B cell (primary cell): Measurements from ENCODE around the gene DNAJC8. TPM values are rescaled to one million over a fixed set of nuclear protein-coding genes. Genes with fewer than 3 reads are reported as not detected.

Experiments
- ATAC-seq: fragments of 200-7000 bp; cut with Tn5 transposase; one replicate; pipeline ENCODE4 v1.10.0; 2021; ENCODE audit warnings: low read depth, mild to moderate bottlenecking, moderate number of reproducible peaks, moderate library complexity
- CTCF ChIA-PET: fragments of 350-600 bp; sonication (Branson Sonifier 250); formaldehyde crosslinking; loops from one replicate; lab custom pipeline; 2021; ENCODE audit warnings: antibody characterized with exemption, inconsistent platforms; lab: Charles Lee
- POLR2A ChIA-PET: fragments of 350-600 bp; sonication (Branson Sonifier 250); formaldehyde crosslinking; loops from one replicate; lab custom pipeline; 2021; ENCODE audit warnings: antibody characterized with exemption; lab: Charles Lee
- DNase-seq: peaks from one replicate; pipeline ENCODE4 v3.0.0; 2013
- H2AFZ ChIP-seq: 2 replicates; pipeline ENCODE4 v1.6.1; 2012; ENCODE audit warnings: mild to moderate bottlenecking, low read depth, low read length; ENCODE audit not compliant: insufficient read depth, poor library complexity, severe bottlenecking
- H3K27ac ChIP-seq, 2 donors: 1 replicate in 1 of 2; 2 replicates in 1 of 2; pipeline ENCODE4 v1.5.1; 2012 to 2013; ENCODE audit warnings: low read length in 2 of 2, mild to moderate bottlenecking in 2 of 2, moderate library complexity in 1 of 2
- H3K27me3 ChIP-seq, 4 experiments: fragments of 200-600 bp in 1 of 4; sonication (generic) in 1 of 4; replicated peaks in 1 of 4; 1 replicate in 2 of 4; 2 replicates in 2 of 4; pipeline versions ENCODE4 v1.6.1 to v1.7.0; 2013 to 2016; ENCODE audit warnings: low read length in 3 of 4, mild to moderate bottlenecking in 2 of 4, mixed read lengths in 1 of 4, moderate library complexity in 1 of 4; ENCODE audit not compliant: insufficient read depth in 4 of 4, control insufficient read depth in 3 of 4; ENCODE audit errors: control extremely low read depth in 1 of 4
- H3K36me3 ChIP-seq, 2 experiments: replicated peaks in 1 of 2; 1 replicate in 1 of 2; 2 replicates in 1 of 2; pipeline versions ENCODE4 v1.6.1 to v1.7.1; 2013; ENCODE audit warnings: low read length in 1 of 2; ENCODE audit not compliant: insufficient read depth in 2 of 2, control insufficient read depth in 1 of 2; ENCODE audit errors: control extremely low read depth in 1 of 2, extremely low read depth in 1 of 2
- H3K4me1 ChIP-seq, 2 donors: fragments of 200-600 bp in 1 of 2; sonication (generic) in 1 of 2; 1 replicate in 1 of 2; 2 replicates in 1 of 2; pipeline versions ENCODE4 v1.5.1 to v1.6.1; 2013 to 2017; ENCODE audit warnings: low read length in 2 of 2; ENCODE audit not compliant: control insufficient read depth in 2 of 2, insufficient read depth in 2 of 2
- H3K4me2 ChIP-seq: replicated peaks from 2 replicates; pipeline ENCODE3; 2012; ENCODE audit warnings: mild to moderate bottlenecking, low read depth, low read length; ENCODE audit not compliant: poor library complexity, severe bottlenecking
- H3K4me3 ChIP-seq, 5 experiments: fragments of 200-600 bp in 1 of 5; sonication (generic) in 1 of 5; 1 replicate in 3 of 5; 2 replicates in 2 of 5; pipeline versions ENCODE4 v1.5.1 to v1.7.0; 2011 to 2016; ENCODE audit warnings: low read length in 4 of 5, mild to moderate bottlenecking in 4 of 5, low read depth in 2 of 5, control low read depth in 1 of 5, moderate library complexity in 1 of 5; ENCODE audit not compliant: insufficient read depth in 1 of 5; ENCODE audit errors: control extremely low read depth in 1 of 5, extremely low read depth in 1 of 5
- H3K79me2 ChIP-seq: fragments of 200-600 bp; sonication (generic); one replicate; pipeline ENCODE4 v1.6.0; 2016; ENCODE audit warnings: low read length; ENCODE audit not compliant: control insufficient read depth, insufficient read depth
- H3K9ac ChIP-seq: fragments of 200-600 bp; sonication (generic); 2 replicates; pipeline ENCODE4 v1.6.1; 2017; ENCODE audit warnings: mild to moderate bottlenecking, low read length, moderate library complexity
- H3K9me3 ChIP-seq, 3 donors: one replicate each; pipeline versions ENCODE4 v1.6.1 to v1.7.1; 2013; ENCODE audit warnings: low read length in 2 of 3; ENCODE audit not compliant: control insufficient read depth in 2 of 3, insufficient read depth in 1 of 3; ENCODE audit errors: control extremely low read depth in 1 of 3
- H4K20me1 ChIP-seq: 2 replicates; pipeline ENCODE4 v1.6.0; 2012; ENCODE audit warnings: mild to moderate bottlenecking, low read length; ENCODE audit not compliant: insufficient read depth, control insufficient read depth, poor library complexity, severe bottlenecking
- H3K27ac Mint-ChIP-seq: one replicate; pipeline ENCODE4 v1.8.0; 2021; ENCODE audit warnings: mixed read lengths
- H3K27me3 Mint-ChIP-seq: one replicate; pipeline ENCODE4 v1.8.0; 2021; ENCODE audit warnings: mixed read lengths
- H3K4me1 Mint-ChIP-seq: one replicate; pipeline ENCODE4 v1.8.0; 2021; ENCODE audit warnings: mixed read lengths
- H3K4me3 Mint-ChIP-seq: one replicate; pipeline ENCODE4 v1.8.0; 2021; ENCODE audit warnings: mixed read lengths
- H3K9me3 Mint-ChIP-seq: one replicate; pipeline ENCODE4 v1.8.0; 2022; ENCODE audit warnings: mixed read lengths; ENCODE audit not compliant: insufficient read depth
- EZH2 ChIP-seq: IDR thresholded peaks from 2 replicates; pipeline ENCODE4 v1.6.1; 2012; ENCODE audit warnings: borderline replicate concordance, low read depth, mild to moderate bottlenecking, moderate library complexity, low read length; ENCODE audit not compliant: insufficient read depth, poor library complexity, severe bottlenecking
- WGBS: methylation state at CpG from one replicate; pipeline ENCODE4 v1.1.5; 2013; ENCODE audit warnings: missing lambda C conversion rate; ENCODE audit not compliant: insufficient coverage; 5-methylcytosine and 5-hydroxymethylcytosine counted together
- intact Hi-C: fragments of 100-400 bp; cut with micrococcal nuclease; formaldehyde crosslinking; loops from one replicate; pipeline ENCODE4 v1.10.0; 2022
- polyA plus RNA-seq: library from polyadenylated mRNA; depleted of rRNA; stranded (reverse); fragments of >200 nt; gene quantifications from 2 replicates; pipeline ENCODE4 v1.2.3, GENCODE V29; 2012
- total RNA-seq, 2 donors: library from RNA; stranded (reverse); fragments of 120-200 nt in 1 of 2; gene quantifications; 1 replicate in 1 of 2; 2 replicates in 1 of 2; pipeline versions ENCODE4 v1.2.3 to v1.2.4, GENCODE V29; 2013 to 2022
- TF ChIP-seq, protein P1 (sequence below): fragments of 200-600 bp; IDR thresholded peaks from one replicate; pipeline ENCODE4 v1.8.0; 2022; ENCODE audit warnings: antibody characterized with exemption, mild to moderate bottlenecking

DNAJC8 gene
- total and polyA plus RNA-seq, 2 donors (not counting 1 experiment from before 2014, with no cell fraction given): 26.3 to 74.6 TPM

DNA sequence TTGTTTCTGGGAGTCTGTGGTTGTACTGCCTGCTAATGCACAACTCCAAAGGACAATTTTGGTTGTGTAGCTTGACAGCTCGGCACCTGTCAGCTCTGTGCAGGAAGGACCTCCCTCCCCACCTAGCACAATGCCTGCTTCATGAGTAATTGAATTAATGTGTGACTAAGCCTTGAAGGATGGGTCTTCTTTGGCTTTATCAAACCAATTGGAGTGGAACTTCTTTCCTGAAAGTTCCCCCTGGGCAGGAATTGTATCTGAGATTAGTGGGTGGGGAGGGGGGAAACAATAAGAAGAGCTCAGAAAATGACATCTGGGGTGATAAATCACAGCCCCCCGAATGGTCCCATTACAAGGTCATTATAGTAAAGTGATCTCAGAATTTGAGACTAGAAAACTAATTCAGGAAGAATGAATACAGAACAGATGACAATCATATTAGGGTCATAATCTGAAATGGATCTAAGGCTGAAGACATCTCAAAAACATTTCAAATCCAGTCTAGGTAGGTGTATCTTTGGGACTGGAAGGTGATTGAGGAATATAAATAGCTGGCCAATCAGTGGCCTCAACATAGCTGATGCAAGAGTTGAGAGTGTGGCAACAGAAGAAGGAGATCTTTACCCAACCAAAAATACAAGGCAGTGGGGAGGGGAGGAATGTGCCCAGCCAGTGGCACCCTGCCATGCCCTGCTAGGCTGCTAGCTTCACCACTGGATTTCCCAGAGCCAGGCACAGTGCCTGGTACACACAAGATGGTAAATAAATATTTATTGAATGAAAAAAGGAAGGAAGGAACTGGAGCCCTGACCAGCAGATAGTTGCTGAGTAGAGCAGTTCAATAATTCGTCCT is 16.4 kb upstream of the DNAJC8 start:
- Histone ChIP-seq H2AFZ (peak overlapping the region; percentile 80), H3K4me2 (peak overlapping the region; percentile 73), H3K27me3 (no peaks in the 10 kb centered on the region), H3K9ac (peak overlapping the region; percentile 39), H3K4me1 (peaks cover 36 to 43% of the 10 kb centered on the region in 2 donors), H3K4me3 (peak overlapping the region in 4 of 5 experiments; percentile 15 to 45 (median 38)), H3K9me3 (no peaks in the 10 kb centered on the region), H3K79me2 (no peaks in the 10 kb centered on the region), H3K36me3 (no peaks in the 10 kb centered on the region), H3K27ac (peak overlapping the region in 1 of 2 donors; percentile 74), H4K20me1 (no peaks in the 10 kb centered on the region)
- intact Hi-C loops: loop anchor here (2.0 to 10.0 kb wide), 6 partner anchors 256 to 933 kb away; partner anchors contain the start of genes GMEB1, RNU11, SRSF4 and TAF12
- Mint-ChIP-seq H3K9me3 (no peaks in the 10 kb centered on the region), H3K4me3 (peak overlapping the region; percentile 83), H3K27me3 (no peaks in the 10 kb centered on the region), H3K27ac (peak overlapping the region; percentile 88), H3K4me1 (peaks cover 43% of the 10 kb centered on the region)
- TF ChIP-seq, protein P1, sequence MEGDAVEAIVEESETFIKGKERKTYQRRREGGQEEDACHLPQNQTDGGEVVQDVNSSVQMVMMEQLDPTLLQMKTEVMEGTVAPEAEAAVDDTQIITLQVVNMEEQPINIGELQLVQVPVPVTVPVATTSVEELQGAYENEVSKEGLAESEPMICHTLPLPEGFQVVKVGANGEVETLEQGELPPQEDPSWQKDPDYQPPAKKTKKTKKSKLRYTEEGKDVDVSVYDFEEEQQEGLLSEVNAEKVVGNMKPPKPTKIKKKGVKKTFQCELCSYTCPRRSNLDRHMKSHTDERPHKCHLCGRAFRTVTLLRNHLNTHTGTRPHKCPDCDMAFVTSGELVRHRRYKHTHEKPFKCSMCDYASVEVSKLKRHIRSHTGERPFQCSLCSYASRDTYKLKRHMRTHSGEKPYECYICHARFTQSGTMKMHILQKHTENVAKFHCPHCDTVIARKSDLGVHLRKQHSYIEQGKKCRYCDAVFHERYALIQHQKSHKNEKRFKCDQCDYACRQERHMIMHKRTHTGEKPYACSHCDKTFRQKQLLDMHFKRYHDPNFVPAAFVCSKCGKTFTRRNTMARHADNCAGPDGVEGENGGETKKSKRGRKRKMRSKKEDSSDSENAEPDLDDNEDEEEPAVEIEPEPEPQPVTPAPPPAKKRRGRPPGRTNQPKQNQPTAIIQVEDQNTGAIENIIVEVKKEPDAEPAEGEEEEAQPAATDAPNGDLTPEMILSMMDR: no peak
- no peak for TF ChIP-seq EZH2
- 67% methylated on average over 1 of the region's 3 CpGs for WGBS
- ChIA-PET CTCF (interaction anchor here (0.5 to 6.8 kb wide), 28 partner anchors 8 to 628 kb away, joined by 3 to 65 read pairs (median 4); partner anchors contain the start of genes ATP5IF1, DNAJC8, EYA3 and MED18), POLR2A (interaction anchor here (0.6 to 1.8 kb wide), 3 partner anchors 11 to 110 kb away, joined by 3 to 11 read pairs (median 7); partner anchors contain the start of genes MED18 and SESN2)
- DNase-seq (no peak), ATAC-seq (no peak)
